ENCODE results near the gene HSPBP1. TPM values are rescaled to one million over a fixed set of nuclear protein-coding genes. Genes with fewer than 3 reads are reported as not detected.

HSPBP1 gene
- total RNA-seq, 1 donor from 2014 or later, result 15.0 TPM

GRCh38 chr19:55213547-55213946 is 66.4 kb downstream of the HSPBP1 start:
- Mint-ChIP-seq H3K4me1 (peaks cover 31% of the 10 kb centered on the region), H3K27me3 (ENCODE audit: insufficient read depth, low read depth) (peaks cover 16% of the 10 kb centered on the region)
- TF ChIP-seq EZH2phosphoT487 (IDR thresholded peaks at IDR 0.05) (no peak), EZH2 (IDR thresholded peaks at IDR 0.05) (no peak)
- TF ChIP-seq, protein P1, sequence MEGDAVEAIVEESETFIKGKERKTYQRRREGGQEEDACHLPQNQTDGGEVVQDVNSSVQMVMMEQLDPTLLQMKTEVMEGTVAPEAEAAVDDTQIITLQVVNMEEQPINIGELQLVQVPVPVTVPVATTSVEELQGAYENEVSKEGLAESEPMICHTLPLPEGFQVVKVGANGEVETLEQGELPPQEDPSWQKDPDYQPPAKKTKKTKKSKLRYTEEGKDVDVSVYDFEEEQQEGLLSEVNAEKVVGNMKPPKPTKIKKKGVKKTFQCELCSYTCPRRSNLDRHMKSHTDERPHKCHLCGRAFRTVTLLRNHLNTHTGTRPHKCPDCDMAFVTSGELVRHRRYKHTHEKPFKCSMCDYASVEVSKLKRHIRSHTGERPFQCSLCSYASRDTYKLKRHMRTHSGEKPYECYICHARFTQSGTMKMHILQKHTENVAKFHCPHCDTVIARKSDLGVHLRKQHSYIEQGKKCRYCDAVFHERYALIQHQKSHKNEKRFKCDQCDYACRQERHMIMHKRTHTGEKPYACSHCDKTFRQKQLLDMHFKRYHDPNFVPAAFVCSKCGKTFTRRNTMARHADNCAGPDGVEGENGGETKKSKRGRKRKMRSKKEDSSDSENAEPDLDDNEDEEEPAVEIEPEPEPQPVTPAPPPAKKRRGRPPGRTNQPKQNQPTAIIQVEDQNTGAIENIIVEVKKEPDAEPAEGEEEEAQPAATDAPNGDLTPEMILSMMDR (IDR thresholded peaks at IDR 0.05), result no peak

GRCh38 chr19:55212447-55212846 is 67.5 kb downstream of the HSPBP1 start:
- Mint-ChIP-seq H3K4me3 (no peak overlapping the region), H3K36me3 (no peaks in the 10 kb centered on the region), H3K27me3 (ENCODE audit: insufficient read depth, low read depth) (peaks cover 16% of the 10 kb centered on the region), H3K27ac (peak overlapping the region; percentile 29), H3K4me1 (peaks cover 28% of the 10 kb centered on the region), H3K9me3 (peaks cover 4% of the 10 kb centered on the region)
- TF ChIP-seq, protein P1 (IDR thresholded peaks at IDR 0.05), result peak; percentile 16
- TF ChIP-seq EZH2 (IDR thresholded peaks at IDR 0.05), result no peak
- H3K9ac ChIP-seq, result no peak overlapping the region
- H3K4me2 ChIP-seq, result no peak overlapping the region
- H3K4me3 ChIP-seq, result no peak overlapping the region
- peaks cover 10% of the 10 kb centered on the region for H3K27me3 ChIP-seq
- H3K79me2 ChIP-seq (ENCODE audit: low read depth), result no peaks in the 10 kb centered on the region
- H3K36me3 ChIP-seq, result no peaks in the 10 kb centered on the region
- H3K4me1 ChIP-seq, result no peaks in the 10 kb centered on the region
- DNase-seq (ENCODE audit: low spot score), result no peak
- H4K20me1 ChIP-seq (ENCODE audit: low read depth), result peaks cover 4% of the 10 kb centered on the region
- H2AFZ ChIP-seq (replicated peaks), result no peak overlapping the region
- H3K9me3 ChIP-seq (ENCODE audit: low read depth), result no peaks in the 10 kb centered on the region
- H3K27ac ChIP-seq, result no peak overlapping the region
- H3F3A ChIP-seq (ENCODE audit: low read depth), result peaks cover 5% of the 10 kb centered on the region

More at GRCh38 chr19:55213547-55213946, 66.4 kb downstream of the HSPBP1 start:
- peaks cover 4% of the 10 kb centered on the region for H3K9me3 Mint-ChIP-seq
- no peak overlapping the region for H3K9ac ChIP-seq
- no peaks in the 10 kb centered on the region for H3K4me1 ChIP-seq
- H3K36me3 Mint-ChIP-seq, result no peaks in the 10 kb centered on the region
- H3K27ac Mint-ChIP-seq, result no peak overlapping the region
- peaks cover 7% of the 10 kb centered on the region for H4K20me1 ChIP-seq (ENCODE audit: low read depth)
- no peaks in the 10 kb centered on the region for H3K79me2 ChIP-seq (ENCODE audit: low read depth)
- H2AFZ ChIP-seq (replicated peaks), result no peak overlapping the region
- H3K27me3 ChIP-seq, result peaks cover 15% of the 10 kb centered on the region
- DNase-seq (ENCODE audit: low spot score), result no peak
- no peak overlapping the region for H3K4me3 ChIP-seq
- no peak overlapping the region for H3K4me3 Mint-ChIP-seq
- no peak overlapping the region for H3K27ac ChIP-seq
- no peaks in the 10 kb centered on the region for H3K9me3 ChIP-seq (ENCODE audit: low read depth)
- H3K4me2 ChIP-seq, result no peak overlapping the region
- peaks cover 5% of the 10 kb centered on the region for H3F3A ChIP-seq (ENCODE audit: low read depth)
- no peaks in the 10 kb centered on the region for H3K36me3 ChIP-seq

Small RNA genes lying within 50 kb of the gene (microRNA-seq; reads per million reads assigned to microRNA genes)
- gene MIR6802 (not detected), gene MIR6803 (1.6 reads per million), gene MIR6804 (0.91 reads per million)

Small RNA genes lying within 50 kb of the gene (small RNA-seq; reads per million reads assigned to genes)
- not detected for gene MIR6802
- gene MIR6803, result not detected
- gene MIR6804, result not detected

Other genes starting within 250 kb of the HSPBP1 start
- not detected in 2 replicates for gene GP6, start 241.8 kb downstream of the HSPBP1 start, total RNA-seq (ENCODE audit: low replicate concordance)
- gene RDH13, start 217.0 kb downstream of the HSPBP1 start, total RNA-seq (ENCODE audit: low replicate concordance), result 9.0 and 9.4 TPM in 2 replicates
- 7.0 and 17.5 TPM in 2 replicates for gene EPS8L1, start 204.2 kb downstream of the HSPBP1 start, total RNA-seq (ENCODE audit: low replicate concordance)
- 21.8 and 62.7 TPM in 2 replicates for gene PPP1R12C, start 162.5 kb downstream of the HSPBP1 start, total RNA-seq (ENCODE audit: low replicate concordance)
- 74.1 and 121 TPM in 2 replicates for gene TNNT1, start 130.9 kb downstream of the HSPBP1 start, total RNA-seq (ENCODE audit: low replicate concordance)
- 22.2 and 41.0 TPM in 2 replicates for gene TNNI3, start 122.4 kb downstream of the HSPBP1 start, total RNA-seq (ENCODE audit: low replicate concordance)
- gene DNAAF3, start 113.5 kb downstream of the HSPBP1 start, total RNA-seq (ENCODE audit: low replicate concordance), result 9.1 and 12.0 TPM in 2 replicates
- gene SYT5, start 99.8 kb downstream of the HSPBP1 start, total RNA-seq (ENCODE audit: low replicate concordance), result 0.22 TPM in 1 of 2 replicates, not detected in the other
- gene PTPRH, start 70.6 kb downstream of the HSPBP1 start, total RNA-seq (ENCODE audit: low replicate concordance), result not detected in 2 replicates
- gene TMEM86B, start 51.3 kb downstream of the HSPBP1 start, total RNA-seq (ENCODE audit: low replicate concordance), result 1.4 and 3.3 TPM in 2 replicates
- gene PPP6R1, start 21.1 kb downstream of the HSPBP1 start, total RNA-seq (ENCODE audit: low replicate concordance), result 13.1 and 40.4 TPM in 2 replicates
- gene BRSK1, start 3.9 kb upstream of the HSPBP1 start, total RNA-seq (ENCODE audit: low replicate concordance), result 24.1 and 43.1 TPM in 2 replicates
- gene TMEM150B, start 45.2 kb upstream of the HSPBP1 start, total RNA-seq (ENCODE audit: low replicate concordance), result 0.62 TPM in 1 of 2 replicates, not detected in the other
- gene KMT5C, start 59.8 kb upstream of the HSPBP1 start, total RNA-seq (ENCODE audit: low replicate concordance), result 21.1 and 73.7 TPM in 2 replicates
- gene COX6B2, start 74.6 kb upstream of the HSPBP1 start, total RNA-seq (ENCODE audit: low replicate concordance), result 0.77 TPM in 1 of 2 replicates, not detected in the other
- gene GARIN5B, start 83.2 kb upstream of the HSPBP1 start, total RNA-seq (ENCODE audit: low replicate concordance), result 0.09 TPM in 1 of 2 replicates, not detected in the other
- 0.06 and 0.62 TPM in 2 replicates for gene IL11, start 90.4 kb upstream of the HSPBP1 start, total RNA-seq (ENCODE audit: low replicate concordance)
- gene TMEM190, start 96.7 kb upstream of the HSPBP1 start, total RNA-seq (ENCODE audit: low replicate concordance), result not detected in 2 replicates
- 0.15 TPM in 1 of 2 replicates, not detected in the other for gene TMEM238, start 104.2 kb upstream of the HSPBP1 start, total RNA-seq (ENCODE audit: low replicate concordance)
- gene RPL28, start 105.8 kb upstream of the HSPBP1 start, total RNA-seq (ENCODE audit: low replicate concordance), result 1,017 and 1,124 TPM in 2 replicates
- gene UBE2S, start 127.7 kb upstream of the HSPBP1 start, total RNA-seq (ENCODE audit: low replicate concordance), result 118 and 159 TPM in 2 replicates
- gene SHISA7, start 163.2 kb upstream of the HSPBP1 start, total RNA-seq (ENCODE audit: low replicate concordance), result 0.09 and 0.21 TPM in 2 replicates
- gene ISOC2, start 181.5 kb upstream of the HSPBP1 start, total RNA-seq (ENCODE audit: low replicate concordance), result 14.8 and 34.4 TPM in 2 replicates
- gene C19orf85, start 184.6 kb upstream of the HSPBP1 start, total RNA-seq (ENCODE audit: low replicate concordance), result not detected in 2 replicates
- 5.0 TPM in 1 of 2 replicates, not detected in the other for gene ZNF628, start 196.5 kb upstream of the HSPBP1 start, total RNA-seq (ENCODE audit: low replicate concordance)
- gene NAT14, start 205.1 kb upstream of the HSPBP1 start, total RNA-seq (ENCODE audit: low replicate concordance), result 16.2 and 49.2 TPM in 2 replicates
- gene SSC5D, start 208.3 kb upstream of the HSPBP1 start, total RNA-seq (ENCODE audit: low replicate concordance), result 0.56 TPM in 1 of 2 replicates, not detected in the other

Data from neural progenitor cell (in vitro differentiated cells).